HK-2 (cell line): ENCODE data around the gene OSBP2.

Experiments
- DNase-seq: peaks from one replicate; pipeline ENCODE4 v3.0.0-alpha.2; 2018; ENCODE audit not compliant: unreplicated experiment

Gene OSBP2

DNA sequence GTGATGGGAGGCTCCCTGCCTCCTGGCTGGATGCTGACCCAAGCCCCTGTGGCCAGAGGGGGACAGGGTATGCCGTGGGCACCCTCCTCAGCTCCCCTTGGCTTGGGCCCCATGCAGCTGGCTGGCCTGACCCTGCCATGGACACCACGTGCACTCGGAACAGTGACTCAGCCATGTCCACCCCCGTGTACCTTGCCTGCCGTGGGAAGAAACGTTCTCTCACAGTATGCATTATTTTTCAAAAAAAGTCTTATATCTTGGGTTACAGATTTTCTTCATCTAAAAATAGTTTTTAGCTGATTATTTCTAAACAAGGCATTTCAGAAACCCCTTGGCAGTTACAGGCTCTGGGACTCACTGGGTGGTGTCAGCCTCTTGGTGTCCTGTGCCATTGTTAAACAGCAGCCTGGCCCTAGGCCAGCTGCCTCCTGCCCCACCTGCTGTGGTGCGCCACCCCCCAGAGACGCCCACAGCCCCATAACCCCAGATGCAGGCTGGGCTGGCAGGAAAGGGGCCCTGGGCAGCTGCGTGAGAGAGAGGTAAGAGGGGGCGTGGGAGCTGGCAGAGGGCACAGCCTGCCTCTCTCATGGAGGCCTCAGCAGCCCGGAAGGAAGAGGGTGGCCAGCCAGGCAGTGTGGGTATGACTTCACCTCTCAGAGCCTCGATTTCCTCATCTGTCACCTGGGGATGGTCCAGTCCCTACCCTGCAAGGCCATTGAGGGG lies 174.2 kb downstream of the OSBP2 start:
- DNase-seq = no peak

DNA sequence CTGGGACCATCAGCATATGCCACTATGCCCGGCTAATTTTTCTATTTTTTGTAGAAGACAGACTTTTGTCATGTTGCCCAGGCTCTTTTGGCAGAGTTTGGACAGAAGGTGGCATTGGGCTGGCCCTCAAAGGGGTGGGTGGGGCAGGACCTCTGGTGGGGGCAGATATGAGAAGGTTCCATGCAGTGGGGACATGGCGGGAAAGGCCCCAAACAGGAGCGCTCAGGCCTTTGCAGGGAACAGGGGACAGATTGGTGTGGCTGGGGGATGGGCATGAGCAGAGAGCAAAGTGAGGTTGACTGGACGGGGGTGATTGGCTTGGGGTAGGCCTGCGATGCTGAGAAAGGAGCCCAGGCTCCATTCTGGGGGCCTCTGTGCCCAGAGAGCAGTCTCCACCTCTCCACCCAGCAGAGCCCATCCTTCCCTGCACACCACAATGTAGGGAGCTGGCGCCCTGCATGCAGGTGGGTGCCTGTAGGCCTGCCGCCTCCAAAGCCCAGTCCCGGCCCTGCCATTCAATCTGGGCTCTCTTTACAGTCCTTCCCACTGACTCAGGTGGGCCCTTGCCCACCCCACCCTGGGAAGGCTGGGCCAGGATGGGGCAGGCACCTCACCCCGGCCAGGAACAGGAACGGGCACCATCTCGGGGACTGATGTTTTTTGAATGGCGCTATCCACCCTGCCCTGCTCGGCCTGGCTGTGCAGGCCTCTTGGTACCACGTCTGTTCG lies 175.2 kb downstream of the OSBP2 start:
- no peak for DNase-seq

DNA sequence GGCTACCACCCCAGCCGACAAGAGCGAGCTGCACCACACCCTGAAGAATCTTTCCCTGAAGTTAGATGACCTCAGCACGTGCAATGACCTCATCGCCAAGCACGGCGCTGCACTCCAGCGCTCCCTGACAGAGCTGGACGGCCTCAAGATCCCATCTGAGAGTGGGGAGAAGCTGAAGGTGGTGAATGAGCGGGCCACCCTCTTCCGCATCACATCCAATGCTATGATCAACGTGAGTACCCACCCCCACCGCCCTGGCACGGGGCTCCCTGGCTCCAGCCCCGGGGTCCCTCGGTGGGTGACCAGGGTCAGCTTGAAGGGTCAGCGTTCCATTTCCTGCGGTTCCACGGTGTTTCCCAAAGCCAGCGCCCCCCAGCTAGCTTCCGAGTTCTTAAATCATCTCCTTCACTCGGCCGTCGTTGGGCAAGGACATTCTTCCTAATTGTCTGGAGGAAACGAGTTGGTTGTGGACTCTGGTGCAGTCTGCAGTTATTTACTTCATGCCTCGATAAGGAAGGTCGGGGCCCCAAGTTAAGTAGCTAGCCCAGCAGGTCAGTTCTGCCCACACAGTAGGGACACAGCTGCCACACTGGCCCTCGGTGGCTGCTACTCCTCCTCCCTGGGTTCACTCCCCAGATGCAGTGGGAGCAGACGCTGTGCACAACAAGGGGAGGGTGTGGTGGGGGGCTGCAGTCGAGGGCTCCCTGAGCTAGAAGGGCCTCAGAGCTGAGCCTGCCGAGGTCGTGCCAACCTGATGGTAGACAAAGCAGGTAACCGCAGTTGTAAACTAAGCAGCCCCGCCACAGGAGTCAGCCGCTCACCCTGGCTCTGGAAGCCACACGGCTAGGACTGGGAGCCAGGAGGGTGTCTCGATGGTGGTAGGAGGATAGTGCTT lies 176.0 kb downstream of the OSBP2 start:
- DNase-seq = no peak

DNA sequence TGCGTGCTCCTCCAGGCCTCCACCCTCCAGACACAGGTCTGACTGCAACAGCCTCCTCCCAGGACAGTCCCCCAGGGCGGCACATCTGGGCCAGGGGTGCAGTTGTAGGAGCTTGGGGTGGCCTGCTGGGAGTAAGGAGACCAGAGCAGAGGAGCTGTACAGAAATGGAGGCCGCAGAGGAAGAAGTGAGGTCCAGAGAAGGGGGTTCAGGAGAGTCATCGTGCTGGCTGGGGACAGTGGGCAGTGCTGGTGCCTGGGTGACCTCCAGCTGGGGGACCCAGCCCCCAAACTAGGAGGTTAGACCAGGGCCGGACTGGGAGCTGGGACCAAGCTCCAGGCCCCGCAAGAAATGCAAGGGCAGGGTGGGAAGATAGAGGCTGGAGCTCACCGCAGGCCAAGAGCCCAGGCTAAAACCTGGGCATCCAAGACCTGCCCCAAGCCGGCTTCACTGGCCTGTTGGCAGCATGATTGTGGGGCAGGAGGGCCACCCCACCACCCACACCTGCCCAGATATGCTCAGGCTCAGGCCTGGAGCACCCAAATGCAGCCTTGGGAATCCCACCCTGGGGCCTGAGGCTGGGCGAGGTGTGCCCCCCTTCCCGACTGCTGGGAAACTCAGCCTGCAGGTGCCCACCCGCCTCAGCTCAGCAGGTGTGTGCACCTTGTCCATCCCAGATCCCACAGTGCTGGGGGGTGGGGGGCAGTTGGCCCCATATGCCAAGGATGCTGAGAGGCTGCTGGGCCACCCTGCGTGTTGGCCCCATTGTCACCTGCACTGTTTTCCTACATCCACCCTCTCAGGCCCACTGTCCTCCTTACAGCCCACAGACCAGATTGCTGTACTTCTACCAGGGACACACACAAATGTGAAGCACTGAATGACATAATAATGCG lies 177.0 kb downstream of the OSBP2 start:
- DNase-seq = no peak

DNA sequence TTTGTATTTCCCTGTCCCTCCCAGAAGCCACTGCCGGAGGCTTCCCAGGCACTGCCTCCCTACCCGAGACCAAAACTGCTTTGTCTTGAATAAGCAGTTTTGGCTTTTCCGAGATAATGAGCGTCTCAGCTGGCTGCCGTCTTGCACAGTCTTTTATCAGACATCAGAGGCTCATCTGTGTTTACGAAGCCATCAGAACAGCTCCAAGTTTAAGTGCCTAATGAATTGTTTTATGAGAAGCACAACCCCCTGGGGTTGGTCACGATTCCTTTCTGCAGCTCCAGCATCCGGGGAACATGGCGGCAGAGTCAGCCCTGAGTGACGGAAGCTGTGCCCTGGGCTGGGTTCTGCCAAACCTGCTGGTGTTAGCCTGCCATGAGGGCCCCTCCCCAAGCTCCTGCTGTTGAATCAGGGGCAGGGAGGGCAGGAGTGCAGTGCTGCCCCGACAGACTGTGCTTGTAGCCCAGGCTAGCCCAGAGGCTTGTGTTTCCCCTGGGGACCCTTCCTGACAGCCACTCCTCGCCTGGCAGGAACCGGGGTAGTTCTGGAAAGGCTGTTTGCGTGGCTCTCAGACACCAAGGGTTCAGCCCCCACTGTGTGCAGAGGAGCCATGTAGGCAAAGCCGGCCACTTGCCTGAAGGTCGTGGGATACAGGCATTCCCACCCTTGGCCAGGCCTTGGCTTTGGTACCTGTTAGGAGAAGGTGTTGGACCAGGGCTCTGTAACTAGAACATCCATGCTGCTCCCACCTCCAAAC lies 177.8 kb downstream of the OSBP2 start:
- DNase-seq = no peak

DNA sequence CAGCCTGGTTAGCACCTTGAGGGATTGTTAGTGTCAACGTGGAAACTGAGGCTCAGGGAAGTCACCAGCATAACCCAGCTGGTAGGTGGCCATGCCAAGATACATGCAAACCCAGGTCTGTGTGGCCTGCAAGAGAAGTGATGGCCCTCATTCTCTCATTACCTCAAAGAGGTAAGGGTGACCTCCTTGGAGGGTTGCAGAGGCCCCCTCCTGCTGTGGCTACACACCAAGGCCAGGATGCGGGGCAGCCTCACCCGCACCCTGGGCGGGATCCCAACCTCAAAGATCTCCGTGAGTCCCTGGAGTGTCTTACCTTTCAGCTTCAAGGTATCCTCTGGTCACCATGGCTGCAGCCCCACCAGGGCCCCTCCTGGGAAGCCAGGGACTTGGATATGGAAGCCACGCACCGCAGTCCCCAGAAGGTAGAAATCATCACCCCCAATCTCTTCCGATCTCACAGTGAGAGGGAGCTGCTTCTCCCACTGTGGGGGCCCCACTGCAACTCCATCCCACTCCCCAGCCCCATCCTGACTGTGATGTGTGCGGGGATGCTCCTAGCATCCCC lies 178.5 kb downstream of the OSBP2 start:
- DNase-seq = no peak

DNA sequence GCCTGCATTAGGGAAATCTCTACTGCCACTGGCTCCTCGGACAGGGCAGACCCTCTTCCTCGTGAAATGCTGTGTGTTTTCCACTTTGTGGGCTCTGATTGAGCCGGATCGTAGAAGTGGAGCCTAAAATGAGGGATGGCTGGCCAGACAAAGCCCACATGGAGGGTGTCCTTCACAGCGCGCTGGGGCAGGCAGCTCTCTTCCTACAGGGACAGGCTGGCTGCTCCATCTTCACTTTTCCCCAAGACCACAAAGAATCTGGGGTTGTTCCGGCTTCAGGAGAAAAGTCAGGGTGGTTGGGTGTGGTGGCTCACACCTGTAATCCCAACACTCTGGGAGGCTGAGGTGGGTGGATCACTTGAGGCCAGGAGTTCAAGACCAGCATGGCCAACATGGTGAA lies 179.0 kb downstream of the OSBP2 start:
- DNase-seq = no peak

DNA sequence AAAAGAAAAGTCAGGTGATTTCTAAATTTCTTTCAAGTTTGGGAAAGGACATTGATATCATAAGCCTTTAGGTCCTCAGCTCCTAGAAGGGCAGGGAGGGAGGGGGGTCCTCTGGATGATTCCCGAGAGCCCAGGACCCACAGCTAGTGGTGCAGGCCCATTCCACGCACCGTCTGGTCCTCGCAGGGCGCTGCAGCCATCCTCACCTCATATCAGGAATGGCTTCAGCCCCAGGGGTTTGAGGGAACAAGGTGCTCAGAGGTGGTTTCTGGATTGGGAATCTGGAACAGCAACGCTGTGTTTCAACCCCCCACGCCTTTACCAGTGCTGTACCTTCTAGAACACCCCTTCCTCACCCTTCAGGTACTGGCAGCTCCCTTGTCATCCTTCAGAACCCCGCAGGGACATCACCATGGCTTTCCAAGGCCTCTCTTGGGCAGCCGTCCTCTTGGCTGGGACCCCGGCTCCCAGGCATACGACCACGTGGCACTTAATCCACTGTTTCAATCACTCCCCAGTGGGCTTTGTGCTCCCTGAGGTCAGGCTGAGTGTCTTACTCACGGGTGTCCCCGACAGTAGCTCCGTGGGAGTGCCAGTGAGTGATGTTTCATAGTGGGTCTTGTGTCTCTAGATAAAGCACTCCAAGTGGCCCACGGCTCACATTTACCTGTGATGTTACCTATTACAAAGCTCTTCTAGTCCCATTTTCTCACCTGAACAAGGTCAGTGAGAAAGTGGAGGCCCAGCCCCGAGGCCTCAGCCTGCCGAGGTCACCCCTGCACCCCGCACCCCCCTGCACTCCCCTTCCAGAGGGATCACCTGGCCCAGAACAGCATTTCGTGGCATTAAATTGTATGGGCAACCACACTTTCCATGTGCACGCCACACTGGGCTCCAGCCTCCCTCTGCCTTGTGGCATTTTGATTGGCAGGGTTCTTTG lies 180.0 kb downstream of the OSBP2 start:
- no peak for DNase-seq

DNA sequence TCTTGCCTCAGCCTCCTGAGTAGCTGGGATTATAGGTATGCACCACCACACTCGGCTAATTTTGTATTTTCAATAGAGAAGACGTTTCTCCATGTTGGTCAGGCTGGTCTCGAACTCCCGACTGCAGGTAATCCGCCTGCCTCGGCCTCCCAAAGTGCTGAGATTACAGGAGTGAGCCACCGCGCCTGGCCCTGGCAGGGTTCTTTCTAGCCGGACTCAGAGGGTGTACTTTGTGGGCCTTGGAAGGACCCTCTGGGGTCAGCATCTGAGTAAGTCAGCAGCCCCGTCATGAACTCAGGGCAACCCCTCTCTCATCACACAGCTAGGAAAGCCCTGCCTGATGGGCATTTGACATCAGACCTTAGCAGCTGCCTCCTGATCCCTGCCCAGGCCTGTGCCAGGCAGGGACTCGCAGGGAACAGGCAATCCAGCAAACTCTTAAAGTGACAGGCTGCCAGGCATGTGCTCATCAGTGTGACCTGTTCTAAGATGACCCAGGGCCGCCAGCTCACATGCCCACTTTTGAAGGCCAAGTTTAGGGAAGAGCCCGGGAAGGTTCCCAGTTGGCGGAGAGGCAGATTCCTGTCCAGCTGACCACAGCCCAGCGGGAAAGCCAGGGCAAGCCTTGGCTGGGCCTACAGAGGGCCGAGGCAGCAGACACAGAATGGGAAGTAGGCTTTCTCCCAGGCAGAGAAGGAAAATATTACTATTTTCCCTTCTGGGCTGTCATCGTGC lies 181.0 kb downstream of the OSBP2 start:
- no peak for DNase-seq

DNA sequence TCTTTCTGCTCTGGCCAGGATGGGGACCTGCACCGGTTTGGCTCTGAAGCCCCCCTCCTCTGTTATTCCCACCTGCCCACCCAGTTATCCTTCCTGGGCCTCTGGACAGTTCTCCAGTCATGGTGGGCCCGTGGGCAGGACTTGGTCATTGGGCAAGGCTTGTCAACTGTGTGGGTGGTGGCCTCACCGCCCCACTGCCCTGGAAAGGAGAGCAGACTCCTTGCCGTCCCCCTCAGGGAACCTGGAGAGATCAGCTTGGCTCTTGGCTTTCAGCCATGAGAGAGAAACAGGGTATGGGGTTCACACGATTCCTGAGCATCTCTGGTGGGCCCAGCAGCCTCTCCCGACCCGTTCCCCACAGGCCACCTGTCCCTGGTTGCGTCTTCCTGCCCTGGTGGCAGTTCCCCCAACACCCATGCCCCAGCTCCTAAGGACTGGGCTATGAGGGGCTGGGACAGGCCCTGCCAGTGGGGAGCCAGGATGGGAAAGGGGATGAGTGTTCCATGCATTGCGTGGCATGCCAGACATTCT lies 181.6 kb downstream of the OSBP2 start:
- DNase-seq = no peak

DNA sequence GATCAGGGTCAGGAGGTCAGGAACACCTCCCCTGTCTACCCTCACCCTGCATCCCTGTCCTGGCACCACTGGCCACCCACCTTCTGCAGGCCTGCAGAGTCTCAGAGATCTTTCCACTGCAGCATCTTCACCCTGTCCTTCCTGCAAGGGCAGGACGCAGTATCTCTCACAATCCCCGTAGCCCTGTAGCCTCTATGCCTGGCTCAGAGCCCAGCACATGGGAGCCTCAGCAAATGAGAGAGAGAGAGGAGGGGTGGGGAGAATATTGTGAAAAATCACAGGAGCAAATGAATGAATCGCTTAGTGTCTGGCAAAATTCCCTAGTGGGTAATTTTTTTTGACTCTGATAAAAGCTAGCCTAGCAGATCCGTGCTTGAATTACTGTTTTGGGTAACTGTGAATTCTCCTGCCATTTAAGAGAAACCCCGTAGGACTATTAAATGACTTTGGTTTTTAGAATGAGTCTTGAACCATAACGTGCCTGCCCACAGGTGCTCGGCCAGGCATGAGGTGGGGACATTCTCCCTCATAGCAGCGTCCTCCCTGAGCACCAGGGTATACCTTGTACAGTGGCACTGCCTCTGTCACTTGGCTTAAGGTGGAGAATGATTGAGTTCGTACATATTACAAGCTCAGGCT lies 182.4 kb downstream of the OSBP2 start:
- no peak for DNase-seq

DNA sequence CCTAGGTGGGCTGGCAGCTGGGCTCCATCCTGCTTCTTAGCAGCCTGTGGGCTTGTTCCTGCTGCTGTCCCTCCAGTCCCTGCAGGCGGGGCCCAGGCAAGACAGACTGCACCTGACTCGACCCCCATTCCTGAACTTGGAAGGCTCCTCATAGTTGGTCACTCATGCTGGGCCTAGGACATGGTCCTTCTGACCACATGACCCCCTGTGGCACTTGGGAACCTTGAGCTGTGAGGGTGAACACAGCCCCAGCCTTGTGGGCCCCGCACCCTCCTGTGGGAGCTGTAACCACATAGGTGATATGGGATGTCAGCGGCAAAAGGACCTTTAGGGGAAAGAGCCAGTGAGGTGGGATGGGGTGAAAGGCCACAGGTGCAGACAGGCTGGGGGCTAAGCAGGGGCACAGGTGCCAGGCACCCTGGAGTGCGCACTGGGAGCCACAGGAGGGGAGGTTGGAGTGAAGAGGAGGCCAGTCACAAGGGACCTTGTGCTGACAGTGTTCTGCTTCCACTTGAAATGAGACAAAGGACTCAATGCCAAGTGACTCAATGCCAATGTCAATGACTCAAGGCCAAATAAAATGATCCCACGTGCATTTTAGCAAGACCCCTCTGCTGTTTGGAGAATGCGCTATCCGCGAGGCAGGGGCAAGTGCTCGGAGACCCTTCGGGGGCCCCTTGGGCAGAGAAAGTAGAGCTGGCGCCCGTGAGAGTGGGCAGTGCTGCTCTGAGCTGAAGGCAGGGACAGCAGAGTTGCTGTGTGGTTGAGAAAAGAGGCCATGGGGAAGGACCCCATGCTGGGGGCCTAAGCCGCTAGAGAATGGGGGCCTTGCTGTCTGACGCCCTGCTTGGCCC lies 183.2 kb downstream of the OSBP2 start:
- DNase-seq = no peak

DNA sequence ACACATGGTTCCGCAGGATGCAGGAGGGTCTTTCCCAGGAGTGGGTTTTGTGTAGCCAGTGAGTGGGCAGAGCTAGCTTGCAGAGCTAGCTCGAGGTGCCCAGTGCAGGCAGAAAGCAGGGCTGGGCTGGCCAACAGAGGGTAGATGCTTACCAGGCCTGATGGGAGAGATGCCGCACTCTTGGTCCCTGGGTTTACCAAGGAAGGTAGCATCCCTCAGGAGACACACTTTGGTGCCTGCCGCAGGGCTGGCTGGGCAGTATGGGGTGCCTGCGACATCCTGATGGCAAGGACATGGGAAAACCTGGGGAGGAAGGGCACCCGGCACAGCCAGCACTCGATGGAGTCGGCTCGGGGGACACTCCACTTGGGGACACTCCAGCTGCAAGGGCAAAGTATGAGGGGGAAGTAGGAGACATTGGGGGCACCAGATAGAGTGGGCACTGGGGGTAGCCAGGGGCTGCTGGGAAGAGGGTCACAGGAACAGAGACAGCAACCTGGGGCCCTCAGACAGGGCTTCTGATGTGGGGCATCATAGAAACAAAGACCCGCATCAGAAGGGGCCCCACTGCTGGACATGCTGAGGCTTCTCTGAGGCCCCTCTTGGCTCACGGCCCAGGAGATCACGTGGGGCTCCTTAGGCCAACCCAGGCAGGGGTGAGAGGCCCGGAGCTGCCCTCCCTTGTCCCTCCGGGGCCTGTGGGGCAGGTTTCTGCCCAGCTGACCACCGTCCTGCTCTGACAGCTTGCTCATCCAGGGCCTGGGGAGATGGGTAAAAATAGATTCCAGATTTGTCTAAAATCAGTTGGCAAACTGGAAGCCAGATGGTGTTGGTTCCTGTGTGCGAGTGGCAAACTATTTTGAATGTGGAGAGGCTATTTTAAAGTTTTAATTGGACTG lies 184.1 kb downstream of the OSBP2 start:
- DNase-seq = no peak

DNA sequence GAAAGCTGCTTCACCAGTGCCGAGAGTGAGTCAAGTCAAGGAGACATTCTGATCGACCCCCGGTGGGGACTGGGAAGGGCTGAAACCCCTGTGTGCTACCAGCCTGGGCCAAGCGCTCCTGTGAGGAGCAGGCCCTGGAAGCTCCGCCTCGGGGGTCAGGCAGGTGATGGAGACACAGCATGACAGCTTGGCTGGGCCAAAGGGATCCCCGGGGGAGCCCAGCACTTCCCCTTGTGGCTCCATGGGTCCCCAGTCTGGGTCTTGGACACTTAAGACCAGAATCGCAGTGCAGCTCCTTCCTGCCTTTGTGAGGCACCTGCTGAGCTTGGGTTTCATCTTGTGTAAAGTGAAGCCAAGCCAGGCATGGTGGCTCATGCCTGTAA lies 184.7 kb downstream of the OSBP2 start:
- DNase-seq = no peak

DNA sequence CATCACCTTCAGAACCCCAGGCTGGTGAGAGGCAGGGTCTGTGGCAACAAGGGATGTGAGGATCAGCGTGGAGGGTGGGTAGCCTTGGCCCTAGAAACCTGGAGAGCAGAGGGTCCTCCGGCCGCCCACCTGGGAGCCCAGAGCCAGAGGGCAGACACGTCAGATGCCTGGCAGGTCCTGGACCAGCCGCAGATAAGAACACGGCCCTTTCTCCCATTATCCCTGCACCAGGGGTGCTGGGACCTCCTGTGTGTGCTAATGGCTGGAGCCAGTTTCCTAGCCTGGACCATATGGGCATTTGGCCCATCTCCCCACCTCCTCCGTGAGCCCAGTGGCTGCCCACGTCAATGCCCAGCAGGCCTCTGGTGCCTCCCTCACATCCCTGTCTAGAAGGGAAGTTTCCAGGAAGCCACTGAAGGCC lies 185.5 kb downstream of the OSBP2 start:
- DNase-seq = no peak

DNA sequence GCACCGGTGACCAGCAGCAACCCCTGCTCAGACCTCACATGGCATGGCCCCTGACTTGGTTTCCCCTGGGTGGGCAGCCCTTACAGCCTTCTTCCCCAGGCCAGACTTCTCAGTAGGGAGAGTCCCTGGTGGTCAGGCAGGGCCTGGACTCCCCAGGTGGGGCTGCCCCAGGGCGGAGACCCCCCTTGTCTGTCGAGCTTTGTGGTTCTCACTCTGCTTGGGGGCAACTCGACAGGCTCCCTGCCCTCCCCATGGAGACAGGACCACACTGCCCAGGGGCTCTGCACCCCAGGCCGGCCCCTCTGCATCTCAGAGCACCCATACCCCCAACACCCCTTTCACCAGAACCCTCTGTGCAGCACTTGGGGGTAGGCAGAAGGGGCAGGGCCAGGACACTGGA lies 186.2 kb downstream of the OSBP2 start:
- no peak for DNase-seq
